A549 (cell line): ENCODE results near the gene ITGA1. TPM values are rescaled to one million over a fixed set of nuclear protein-coding genes. Genes with fewer than 3 reads are reported as not detected.

Experiments used
- ATAC-seq, 2 experiments: fragments of 200-7000 bp in 1 of 2; fragments of >200 bp in 1 of 2; cut with Nextera tagmentation in 1 of 2; cut with Tn5 transposase in 1 of 2; 3 replicates each; pipeline versions ENCODE4 v1.8.0 to v1.9.1; 2018 to 2020; ENCODE audit warnings: mild to moderate bottlenecking in 1 of 2, moderate library complexity in 1 of 2
- CTCF ChIA-PET: fragments of 300-600 bp; sonication (Branson Sonifier 250); formaldehyde crosslinking; extraction: SDS; loops from one replicate; lab custom pipeline; 2021; ENCODE audit warnings: antibody characterized with exemption, inconsistent platforms; lab: Yijun Ruan, JAX
- POLR2A ChIA-PET: fragments of 350-600 bp; formaldehyde crosslinking; extraction: SDS; loops from one replicate; lab custom pipeline; 2021; ENCODE audit warnings: antibody characterized with exemption, inconsistent platforms; lab: Yijun Ruan, JAX
- DNase-seq, 2 experiments: peaks; one replicate each; pipeline versions ENCODE4 v3.0.0 to v3.0.0-alpha.2; 2011 to 2016; ENCODE audit warnings: low read depth in 1 of 2, low spot score in 1 of 2
- FAIRE-seq: peaks from 2 replicates; lab custom pipeline; 2011; peaks lifted over from hg19 to GRCh38; lab: Jason Lieb, UNC
- H3K27ac ChIP-seq, 2 experiments: fragments of >200 bp; sonication (Bioruptor Twin); formaldehyde crosslinking; 3 replicates each; pipeline ENCODE4 v1.5.1; 2016 to 2017
- H3K4me1 ChIP-seq: fragments of >200 bp; sonication (Bioruptor Twin); formaldehyde crosslinking; 3 replicates; pipeline ENCODE4 v1.6.1; 2016
- H3K4me2 ChIP-seq: fragments of >200 bp; sonication (Bioruptor Twin); formaldehyde crosslinking; 3 replicates; pipeline ENCODE4 v1.6.1; 2016
- H3K4me3 ChIP-seq: fragments of >200 bp; sonication (Bioruptor Twin); formaldehyde crosslinking; 3 replicates; pipeline ENCODE4 v1.5.1; 2016
- H3K9me3 ChIP-seq: fragments of >200 bp; sonication (Bioruptor Twin); formaldehyde crosslinking; 3 replicates; pipeline ENCODE4 v1.6.1; 2016
- BCL3 ChIP-seq: fragments of >200 bp; sonication (Bioruptor Twin); formaldehyde crosslinking; IDR thresholded peaks from 3 replicates; pipeline ENCODE4 v1.6.1; 2016
- BHLHE40 ChIP-seq: IDR thresholded peaks from 2 replicates; pipeline ENCODE4 v1.6.1; 2012; ENCODE audit warnings: low read depth, low read length, inconsistent platforms
- CBX2 ChIP-seq: fragments of 200-600 bp; sonication (generic); IDR thresholded peaks from 2 replicates; pipeline ENCODE4 v1.6.1; 2016; ENCODE audit warnings: low read depth, mild to moderate bottlenecking, borderline replicate concordance
- CBX8 ChIP-seq: fragments of 200-600 bp; sonication (generic); IDR thresholded peaks from 2 replicates; pipeline ENCODE4 v1.6.1; 2016
- EHF ChIP-seq: fragments of 250-450 bp; sonication (Bioruptor Pico); IDR thresholded peaks from 2 replicates; pipeline ENCODE4 v1.5.0; 2020; ENCODE audit warnings: mild to moderate bottlenecking
- ESRRA ChIP-seq: fragments of 150-350 bp; IDR thresholded peaks from 2 replicates; pipeline ENCODE4 v1.6.1; 2014; ENCODE audit warnings: mild to moderate bottlenecking, low read length, borderline replicate concordance
- FOSB ChIP-seq: fragments of 250-450 bp; sonication (Bioruptor Pico); IDR thresholded peaks from 2 replicates; pipeline ENCODE4 v1.5.0; 2020; ENCODE audit warnings: mild to moderate bottlenecking, moderate library complexity
- FOXS1 ChIP-seq: fragments of 250-450 bp; sonication (Bioruptor Pico); IDR thresholded peaks from 2 replicates; pipeline ENCODE4 v1.5.0; 2020; ENCODE audit warnings: mild to moderate bottlenecking, moderate library complexity
- HDAC2 ChIP-seq: fragments of 200-600 bp; sonication (generic); IDR thresholded peaks from 2 replicates; pipeline ENCODE4 v1.6.1; 2016
- HEYL ChIP-seq: fragments of 250-450 bp; sonication (Bioruptor Pico); IDR thresholded peaks from 2 replicates; pipeline ENCODE4 v1.8.0; 2021; ENCODE audit warnings: mild to moderate bottlenecking, moderate library complexity
- HOXB5 ChIP-seq: fragments of 250-450 bp; sonication (Bioruptor Pico); IDR thresholded peaks from 2 replicates; pipeline ENCODE4 v1.5.0; 2020; ENCODE audit warnings: mild to moderate bottlenecking, moderate library complexity
- KDM1A ChIP-seq: fragments of 200-600 bp; sonication (generic); IDR thresholded peaks from 2 replicates; pipeline ENCODE4 v1.6.1; 2016; ENCODE audit warnings: low read depth, mild to moderate bottlenecking
- KDM5A ChIP-seq: fragments of 200-600 bp; sonication (generic); IDR thresholded peaks from 2 replicates; pipeline ENCODE4 v1.6.1; 2016; ENCODE audit warnings: antibody characterized with exemption, mild to moderate bottlenecking
- MAFK ChIP-seq: fragments of 450-650 bp; IDR thresholded peaks from 2 replicates; pipeline ENCODE4 v1.6.1; 2014; ENCODE audit not compliant: partially characterized antibody
- MAX ChIP-seq: IDR thresholded peaks from 2 replicates; pipeline ENCODE4 v1.6.1; 2012
- NPAS2 ChIP-seq: fragments of 250-450 bp; sonication (Bioruptor Pico); IDR thresholded peaks from 2 replicates; pipeline ENCODE4 v1.8.0; 2022; ENCODE audit warnings: mild to moderate bottlenecking, moderate library complexity, borderline replicate concordance
- NR3C1 ChIP-seq: fragments of >200 bp; sonication (Bioruptor Twin); formaldehyde crosslinking; IDR thresholded peaks from 3 replicates; pipeline ENCODE4 v1.6.1; 2017
- PBX3 ChIP-seq: IDR thresholded peaks from 2 replicates; pipeline ENCODE4 v1.6.1; 2012
- POLR2AphosphoS2 ChIP-seq: conservative IDR thresholded peaks from 2 replicates; pipeline ENCODE4 v1.6.1; 2012; ENCODE audit warnings: low read length, improper control_type of control experiment, inconsistent platforms
- RAD21 ChIP-seq, 2 experiments: fragments of >200 bp in 1 of 2; sonication (Bioruptor Twin) in 1 of 2; formaldehyde crosslinking in 1 of 2; IDR thresholded peaks in 1 of 2; conservative IDR thresholded peaks in 1 of 2; 2 replicates in 1 of 2; 3 replicates in 1 of 2; pipeline ENCODE4 v1.6.1; 2012 to 2018; ENCODE audit warnings: inconsistent platforms in 1 of 2
- RARB ChIP-seq: fragments of 250-450 bp; sonication (Bioruptor Pico); IDR thresholded peaks from 2 replicates; pipeline ENCODE4 v1.8.0; 2021; ENCODE audit warnings: mild to moderate bottlenecking, moderate library complexity
- ZFP36 ChIP-seq: fragments of 450-650 bp; IDR thresholded peaks from 2 replicates; pipeline ENCODE4 v1.6.1; 2014; ENCODE audit warnings: borderline replicate concordance; ENCODE audit not compliant: partially characterized antibody
- ZNF302 ChIP-seq: fragments of 250-450 bp; sonication (Bioruptor Pico); IDR thresholded peaks from 2 replicates; pipeline ENCODE4 v1.9.0; 2021; ENCODE audit warnings: inconsistent platforms, mild to moderate bottlenecking, moderate library complexity
- ZSCAN20 ChIP-seq: fragments of 250-450 bp; sonication (Bioruptor Pico); IDR thresholded peaks from 2 replicates; pipeline ENCODE4 v1.8.0; 2022; ENCODE audit warnings: mild to moderate bottlenecking, moderate library complexity
- WGBS: methylation state at CpG from one replicate; pipeline ENCODE4 v1.1.6; 2017; ENCODE audit errors: missing lambda C conversion rate; 5-methylcytosine and 5-hydroxymethylcytosine counted together
- polyA plus RNA-seq, 4 experiments: library from polyadenylated mRNA; depleted of rRNA in 3 of 4; stranded (reverse); fragments of >200 nt; fragmentation: RNase III in 1 of 4; extraction: RNeasy Plus Mini Kit Qiagen cat#74134 plus additional on column Dnase treatment in 1 of 4; gene quantifications; 2 replicates in 3 of 4; 3 replicates in 1 of 4; pipeline ENCODE4 v1.2.3, GENCODE V29; 2011 to 2017

ITGA1 gene
- polyA plus RNA-seq, 2 of the 4 experiments (the other 2 are of a cell fraction) = 1.5 to 5.5 TPM

- TF ChIP-seq CBX2 (no peak), BHLHE40 (no peak), FOSB (CRISPR knock-in tag) (no peak), NR3C1 (no peak), HDAC2 (no peak), FOXS1 (CRISPR knock-in tag) (no peak), HEYL (CRISPR knock-in tag) (no peak), ESRRA (no peak), CBX8 (no peak), ZNF302 (CRISPR knock-in tag) (no peak)
- CTCF ChIA-PET = no interaction called here
- ATAC-seq (no peak), FAIRE-seq (no peak), DNase-seq (no peak)
- no peaks in the 10 kb centered on the region for H3K9me3 ChIP-seq
- H3K4me3 ChIP-seq = no peak overlapping the region
- POLR2A ChIA-PET = no interaction called here
- H3K4me2 ChIP-seq = no peak overlapping the region; the same call in 2 of the 3 replicates
- 78% methylated on average over 2 of the region's 2 CpGs for whole genome bisulfite sequencing
- H3K27ac ChIP-seq = no peak overlapping the region
- peaks cover 43% of the 10 kb centered on the region for H3K4me1 ChIP-seq
Measured at GRCh38 chr5:52804387-52804791, 16.7 kb downstream of the ITGA1 start.

GRCh38 chr5:52804981-52805380 is 17.3 kb downstream of the ITGA1 start:
- Histone ChIP-seq H3K4me2 (no peak overlapping the region), H3K4me3 (no peak overlapping the region), H3K9me3 (no peaks in the 10 kb centered on the region), H3K27ac (no peak overlapping the region), H3K4me1 (peaks cover 49% of the 10 kb centered on the region)
- ChIA-PET CTCF (no interaction called here), POLR2A (no interaction called here)
- DNase-seq = no peak
- whole genome bisulfite sequencing = 95% methylated on average over 2 of the region's 2 CpGs
- TF ChIP-seq ZFP36 (no peak), RAD21 (conservative IDR thresholded peaks at IDR 0.05 in 1 of 2, IDR thresholded peaks at IDR 0.05 in 1 of 2) (no peak), POLR2AphosphoS2 (no peak), EHF (CRISPR knock-in tag) (no peak)
- FAIRE-seq = no peak
- no peak for ATAC-seq

GRCh38 chr5:52805615-52806014 is 17.9 kb downstream of the ITGA1 start:
- no peak for DNase-seq
- ChIA-PET POLR2A (no interaction called here), CTCF (no interaction called here)
- WGBS = 92% methylated on average over 2 of the region's 2 CpGs
- Histone ChIP-seq H3K4me1 (peaks cover 55% of the 10 kb centered on the region), H3K4me3 (no peak overlapping the region), H3K4me2 (no peak overlapping the region), H3K27ac (no peak overlapping the region), H3K9me3 (no peaks in the 10 kb centered on the region)
- no peak for FAIRE-seq
- TF ChIP-seq RARB (CRISPR knock-in tag) = no peak
- TF ChIP-seq BCL3 = no peak
- TF ChIP-seq MAX = no peak
- TF ChIP-seq PBX3 = no peak
- TF ChIP-seq KDM5A = no peak
- TF ChIP-seq CBX8 = no peak
- TF ChIP-seq ZSCAN20 = no peak
- no peak for TF ChIP-seq RAD21 (conservative IDR thresholded peaks at IDR 0.05 in 1 of 2, IDR thresholded peaks at IDR 0.05 in 1 of 2)
- TF ChIP-seq ZNF302 (CRISPR knock-in tag) = no peak
- TF ChIP-seq KDM1A = no peak
- no peak for TF ChIP-seq MAFK
- no peak for TF ChIP-seq NPAS2
- no peak for TF ChIP-seq HOXB5 (CRISPR knock-in tag)
- ATAC-seq = no peak
